Effector memory CD4-positive, alpha-beta T cell (primary cell): ENCODE results near the gene HCN3.
"Not testable (repeated sequence)": the region's sequence is repeated elsewhere in the genome, so short reads cannot be mapped to it uniquely, and the experiment has no call there.

ENCODE experiments used
- DNase-seq, 3 donors: peaks; one replicate each; pipeline ENCODE4 v3.0.0-alpha.2; 2020
- H3K27ac ChIP-seq: 2 replicates; pipeline ENCODE4 v1.7.0; 2013; ENCODE audit warnings: mild to moderate bottlenecking, low read length, moderate library complexity; ENCODE audit not compliant: insufficient read depth, poor library complexity, severe bottlenecking
- H3K27me3 ChIP-seq: replicated peaks from 2 replicates; pipeline ENCODE4 v1.7.0; 2013; ENCODE audit warnings: mild to moderate bottlenecking, low read length; ENCODE audit not compliant: insufficient read depth, control insufficient read depth, poor library complexity, severe bottlenecking
- H3K36me3 ChIP-seq: 2 replicates; pipeline ENCODE4 v1.7.0; 2013; ENCODE audit warnings: mild to moderate bottlenecking, low read length, moderate library complexity; ENCODE audit not compliant: control insufficient read depth, insufficient read depth
- H3K4me1 ChIP-seq: 2 replicates; pipeline ENCODE4 v1.7.0; 2013; ENCODE audit warnings: low read length, mild to moderate bottlenecking; ENCODE audit not compliant: control insufficient read depth, insufficient read depth, poor library complexity, severe bottlenecking
- H3K4me3 ChIP-seq: 2 replicates; pipeline ENCODE4 v1.7.0; 2013; ENCODE audit warnings: low read length, low read depth, mild to moderate bottlenecking; ENCODE audit not compliant: insufficient read depth, poor library complexity, severe bottlenecking
- H3K9me3 ChIP-seq: 2 replicates; pipeline ENCODE4 v1.7.0; 2013; ENCODE audit warnings: mild to moderate bottlenecking, low read length, moderate library complexity; ENCODE audit not compliant: control insufficient read depth

Gene HCN3

GRCh38 chr1:155242805-155243358 is 34.4 kb upstream of the HCN3 start:
- Histone ChIP-seq H3K36me3 (peaks cover 8% of the 10 kb centered on the region), H3K9me3 (no peaks in the 10 kb centered on the region), H3K27ac (no peak overlapping the region), H3K4me1 (peaks cover 15% of the 10 kb centered on the region), H3K4me3 (no peak overlapping the region), H3K27me3 (no peaks in the 10 kb centered on the region)
- DNase-seq = no peak

- Histone ChIP-seq H3K27ac (peak overlapping the region; percentile 66), H3K36me3 (peaks cover 2% of the 10 kb centered on the region), H3K4me3 (peak overlapping the region; percentile 63), H3K4me1 (peaks cover 15% of the 10 kb centered on the region), H3K27me3 (no peaks in the 10 kb centered on the region), H3K9me3 (no peaks in the 10 kb centered on the region)
- DNase-seq = peak; percentile 92 to 96 (median 94)
These were observed 32.7 kb upstream of the HCN3 start for GRCh38 chr1:155244368-155245162.

GRCh38 chr1:155245163-155245524 is 32.1 kb upstream of the HCN3 start:
- no peaks in the 10 kb centered on the region for H3K27me3 ChIP-seq
- peak overlapping the region; percentile 66 for H3K27ac ChIP-seq
- H3K36me3 ChIP-seq = no peaks in the 10 kb centered on the region
- DNase-seq = no peak
- H3K4me3 ChIP-seq = peak overlapping the region; percentile 63
- peaks cover 16% of the 10 kb centered on the region for H3K4me1 ChIP-seq
- no peaks in the 10 kb centered on the region for H3K9me3 ChIP-seq

- H3K4me1 ChIP-seq = peaks cover 21% of the 10 kb centered on the region
- not testable (repeated sequence) for H3K27me3 ChIP-seq, H3K4me3 ChIP-seq, H3K36me3 ChIP-seq, H3K9me3 ChIP-seq, DNase-seq, H3K27ac ChIP-seq
These were observed 30.5 kb upstream of the HCN3 start for GRCh38 chr1:155246796-155247195.

GRCh38 chr1:155247667-155248553 is 29.4 kb upstream of the HCN3 start:
- Histone ChIP-seq H3K27me3 (no peaks in the 10 kb centered on the region), H3K36me3 (no peaks in the 10 kb centered on the region), H3K4me1 (peaks cover 21% of the 10 kb centered on the region), H3K27ac (no peak overlapping the region), H3K4me3 (no peak overlapping the region), H3K9me3 (no peaks in the 10 kb centered on the region)
- DNase-seq = no peak

GRCh38 chr1:155250246-155250632 is 27.0 kb upstream of the HCN3 start:
- Histone ChIP-seq H3K9me3 (no peaks in the 10 kb centered on the region), H3K27ac (no peak overlapping the region), H3K36me3 (no peaks in the 10 kb centered on the region), H3K4me1 (peaks cover 13% of the 10 kb centered on the region), H3K27me3 (no peaks in the 10 kb centered on the region), H3K4me3 (peak overlapping the region; percentile 52)
- DNase-seq = peak in 1 of 3 donors; percentile 7

- H3K4me3 ChIP-seq = peak overlapping the region; percentile 52
- no peaks in the 10 kb centered on the region for H3K27me3 ChIP-seq
- H3K4me1 ChIP-seq = peaks cover 18% of the 10 kb centered on the region
- no peaks in the 10 kb centered on the region for H3K9me3 ChIP-seq
- DNase-seq = peak; percentile 87 to 94 (median 93)
- H3K27ac ChIP-seq = no peak overlapping the region
- H3K36me3 ChIP-seq = no peaks in the 10 kb centered on the region
These were observed 26.4 kb upstream of the HCN3 start for GRCh38 chr1:155250633-155251449.

GRCh38 chr1:155251566-155251965 is 25.7 kb upstream of the HCN3 start:
- no peaks in the 10 kb centered on the region for H3K9me3 ChIP-seq
- H3K4me3 ChIP-seq = no peak overlapping the region
- peaks cover 5% of the 10 kb centered on the region for H3K36me3 ChIP-seq
- no peak for DNase-seq
- H3K27me3 ChIP-seq = no peaks in the 10 kb centered on the region
- H3K4me1 ChIP-seq = peaks cover 20% of the 10 kb centered on the region
- no peak overlapping the region for H3K27ac ChIP-seq

- peaks cover 20% of the 10 kb centered on the region for H3K4me1 ChIP-seq
- H3K27me3 ChIP-seq = no peaks in the 10 kb centered on the region
- peaks cover 14% of the 10 kb centered on the region for H3K36me3 ChIP-seq
- DNase-seq = no peak
- H3K27ac ChIP-seq = no peak overlapping the region
- no peaks in the 10 kb centered on the region for H3K9me3 ChIP-seq
- no peak overlapping the region for H3K4me3 ChIP-seq
These were observed 24.1 kb upstream of the HCN3 start for GRCh38 chr1:155253208-155253607.
